NCI-H2171 (cell line): ENCODE data around the gene PSMA4.
"Not testable (repeated sequence)": the region's sequence is repeated elsewhere in the genome, so short reads cannot be mapped to it uniquely, and the experiment has no call there.

Source experiments
- DNase-seq: peaks from one replicate; lab custom pipeline; 2025; lab: John Stamatoyannopoulos, UW

PSMA4 gene

DNA sequence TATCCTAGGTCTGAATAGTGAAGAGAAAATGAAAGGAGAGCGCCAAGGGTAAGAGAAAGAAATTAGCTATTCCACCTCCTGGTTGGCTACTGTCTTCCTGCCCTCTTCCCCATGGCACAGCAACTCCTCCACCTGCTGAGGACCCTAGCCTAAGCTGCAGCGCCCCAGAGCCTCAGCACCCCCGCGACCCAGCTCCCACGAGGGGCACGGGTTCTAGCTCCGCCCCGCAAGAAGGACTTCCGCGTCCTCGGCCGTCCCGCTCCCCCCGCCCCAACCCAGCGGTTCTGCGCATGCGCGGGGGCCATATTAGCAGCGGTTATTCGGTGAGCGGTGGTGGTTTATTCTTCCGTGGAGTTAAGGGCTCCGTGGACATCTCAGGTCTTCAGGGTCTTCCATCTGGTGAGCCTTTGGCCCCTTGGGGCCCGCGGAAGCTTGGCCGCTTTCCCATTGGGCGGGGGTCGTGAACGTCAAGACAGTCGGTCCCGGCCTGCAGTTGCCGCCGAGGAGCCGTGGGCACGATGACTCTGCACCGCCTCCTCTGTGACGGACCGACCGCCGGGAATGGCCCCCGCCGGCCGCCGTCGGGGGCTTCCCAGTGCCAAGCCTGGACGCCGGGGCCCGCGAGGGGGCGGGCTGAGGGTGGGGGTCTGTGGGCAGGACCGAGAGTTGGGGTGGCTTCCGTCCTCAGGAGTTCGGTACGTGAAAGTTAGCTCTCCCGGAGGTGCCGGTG, at the start of gene PSMA4:
Gene PSMA4 (plus strand): TSS at position 304 of the 730 bp plus-strand sequence. CDS start 1,484 bp downstream, outside the sequence.
- DNase-seq: peak; percentile 86

DNA sequence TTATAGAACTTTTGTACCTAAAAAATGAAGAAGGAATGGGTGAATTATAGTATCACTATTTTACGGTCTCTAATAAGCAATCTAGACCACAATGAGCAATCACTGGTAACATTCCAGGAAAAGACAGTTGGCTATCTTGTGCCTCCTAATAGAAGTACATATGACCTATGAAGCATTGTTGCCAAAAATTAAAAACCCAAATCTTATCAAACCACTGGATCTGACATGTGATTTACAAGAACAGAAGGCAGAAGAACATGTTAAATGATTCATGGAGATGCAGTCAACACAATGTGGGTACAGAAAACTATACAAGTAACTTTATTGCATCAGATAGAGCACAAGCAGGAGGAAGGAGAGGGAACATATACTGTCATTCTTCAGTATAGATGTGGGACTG, 47.4 kb upstream of the PSMA4 start:
- DNase-seq: no peak

- DNase-seq: no peak
Observed at GRCh38 chr15:78501857-78502256, 38.4 kb upstream of the PSMA4 start.

- DNase-seq: no peak
Observed at GRCh38 chr15:78502641-78503040, 37.6 kb upstream of the PSMA4 start.

DNA sequence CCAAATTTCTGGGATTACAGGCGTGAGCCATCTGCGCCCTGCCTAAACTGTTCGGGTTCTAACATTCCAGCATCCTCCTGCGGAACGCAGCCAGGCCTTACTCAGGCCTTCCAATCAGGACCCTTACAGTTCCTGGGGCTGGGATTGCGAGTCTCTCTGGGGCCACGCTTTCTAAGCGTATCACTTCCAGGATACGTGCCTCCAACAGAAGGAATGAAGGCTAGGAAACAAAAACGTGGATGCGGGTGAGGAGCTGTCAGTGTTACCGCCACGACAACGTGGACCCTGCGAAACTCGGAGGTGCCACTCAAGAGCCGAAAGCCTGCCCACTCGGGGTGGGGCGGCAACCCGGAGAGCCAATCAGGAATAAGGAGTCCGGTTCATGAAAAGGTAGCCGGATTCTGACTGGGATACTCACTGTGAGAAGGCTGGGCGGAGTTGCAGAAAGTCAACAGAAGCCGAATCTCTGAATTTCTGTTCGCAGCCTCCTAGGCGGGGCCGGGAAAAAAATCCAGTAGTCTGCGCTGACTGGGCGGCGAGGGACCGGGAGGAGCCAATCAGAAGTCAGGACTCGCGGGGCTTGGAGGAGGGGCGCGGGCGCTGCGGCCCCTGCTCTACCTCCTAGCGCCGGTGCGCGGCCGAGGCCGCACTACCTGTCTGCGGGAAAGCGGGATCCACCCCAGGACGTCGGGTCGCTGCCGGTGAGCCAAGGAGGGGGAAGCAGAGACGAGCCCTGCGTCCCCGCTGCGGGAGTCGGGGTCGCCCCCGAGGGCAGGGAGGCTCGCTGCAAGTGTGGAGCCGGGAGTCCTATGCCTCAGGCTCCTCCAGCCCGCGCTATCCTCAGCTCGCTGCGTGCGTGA, 33.0 kb upstream of the PSMA4 start, which contains the start of gene HYKK:
Gene HYKK (plus strand): TSS at position 607 of the 860 bp plus-strand sequence. CDS start 5,512 bp downstream, outside the sequence.
- DNase-seq: peak; percentile 98

DNA sequence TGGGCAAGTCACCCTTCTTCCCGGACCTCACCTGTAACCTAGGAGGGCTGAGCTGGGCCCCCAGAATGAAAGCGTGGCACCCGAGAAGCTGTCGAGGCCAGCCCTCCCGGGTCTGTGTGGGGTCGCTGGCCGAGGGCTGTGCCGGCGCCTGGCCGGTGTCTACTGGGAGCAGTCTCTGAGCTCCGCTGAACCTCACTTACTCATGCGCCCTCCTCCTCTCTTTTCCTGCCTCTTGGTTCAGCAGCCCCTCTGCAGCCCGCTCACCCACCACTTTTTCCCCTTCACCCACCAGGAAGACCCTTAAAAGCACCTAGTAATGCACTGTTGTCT, 32.4 kb upstream of the PSMA4 start:
- DNase-seq: no peak

DNA sequence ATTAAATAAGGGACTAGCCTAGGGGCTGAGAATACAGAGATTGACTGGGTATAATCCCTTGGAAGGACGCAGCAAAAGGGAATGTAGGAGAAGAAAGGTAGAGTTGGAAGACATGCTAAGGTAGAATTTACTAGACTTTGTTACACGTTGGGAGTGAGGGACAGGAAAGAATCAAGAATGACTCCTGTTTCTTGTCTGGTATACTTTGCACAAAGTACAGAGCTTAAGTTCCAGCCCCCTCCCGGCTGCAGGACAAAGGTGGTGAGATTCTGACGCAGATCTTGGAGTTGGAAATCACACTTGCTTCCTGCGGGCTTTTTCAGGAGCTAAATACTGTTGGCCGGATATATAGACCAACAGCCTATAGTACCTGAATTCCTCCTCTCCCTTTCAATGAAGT, 32.0 kb upstream of the PSMA4 start:
- DNase-seq: no peak

- no peak for DNase-seq
Observed at GRCh38 chr15:78509726-78510312, 30.4 kb upstream of the PSMA4 start.

DNA sequence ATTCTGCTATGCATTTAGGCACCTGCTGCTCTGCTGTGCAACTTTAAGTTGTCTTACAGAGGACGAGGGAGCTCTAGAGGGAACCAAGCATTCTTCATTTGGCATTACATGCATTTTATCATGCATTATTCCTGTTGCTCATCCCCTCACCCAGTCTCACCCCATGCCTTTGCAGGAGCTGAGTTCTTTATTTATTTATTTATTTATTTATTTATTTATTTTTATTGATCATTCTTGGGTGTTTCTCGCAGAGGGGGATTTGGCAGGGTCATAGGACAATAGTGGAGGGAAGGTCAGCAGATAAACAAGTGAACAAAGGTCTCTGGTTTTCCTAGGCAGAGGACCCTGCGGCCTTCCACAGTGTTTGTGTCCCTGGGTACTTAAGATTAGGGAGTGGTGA, 20.2 kb upstream of the PSMA4 start:
- not testable (repeated sequence) for DNase-seq

GRCh38 chr15:78524230-78524629, 16.0 kb upstream of the PSMA4 start:
- no peak for DNase-seq

GRCh38 chr15:78527325-78527724, 12.9 kb upstream of the PSMA4 start:
- DNase-seq: no peak

DNA sequence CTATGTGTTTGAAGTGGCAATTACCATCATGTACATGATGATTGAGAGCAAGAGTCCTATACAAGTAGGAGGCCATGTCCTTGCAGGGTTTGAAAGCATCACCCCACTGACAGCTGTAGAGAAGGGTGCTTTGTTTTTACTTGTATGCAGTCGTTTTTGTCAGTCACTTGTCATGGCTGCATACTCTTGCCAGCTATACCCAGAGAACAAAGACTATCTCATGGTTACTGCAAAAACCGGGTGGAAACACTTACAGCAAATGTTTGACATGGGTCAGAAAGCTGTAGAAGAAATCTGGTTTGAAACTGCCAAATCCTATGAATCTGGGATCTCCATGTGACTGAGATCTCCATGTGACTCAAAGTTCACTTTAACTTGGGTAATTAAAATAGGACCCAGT, 6.9 kb upstream of the PSMA4 start:
- no peak for DNase-seq

- DNase-seq: no peak
Observed at GRCh38 chr15:78536134-78536533, 4.1 kb upstream of the PSMA4 start.

DNA sequence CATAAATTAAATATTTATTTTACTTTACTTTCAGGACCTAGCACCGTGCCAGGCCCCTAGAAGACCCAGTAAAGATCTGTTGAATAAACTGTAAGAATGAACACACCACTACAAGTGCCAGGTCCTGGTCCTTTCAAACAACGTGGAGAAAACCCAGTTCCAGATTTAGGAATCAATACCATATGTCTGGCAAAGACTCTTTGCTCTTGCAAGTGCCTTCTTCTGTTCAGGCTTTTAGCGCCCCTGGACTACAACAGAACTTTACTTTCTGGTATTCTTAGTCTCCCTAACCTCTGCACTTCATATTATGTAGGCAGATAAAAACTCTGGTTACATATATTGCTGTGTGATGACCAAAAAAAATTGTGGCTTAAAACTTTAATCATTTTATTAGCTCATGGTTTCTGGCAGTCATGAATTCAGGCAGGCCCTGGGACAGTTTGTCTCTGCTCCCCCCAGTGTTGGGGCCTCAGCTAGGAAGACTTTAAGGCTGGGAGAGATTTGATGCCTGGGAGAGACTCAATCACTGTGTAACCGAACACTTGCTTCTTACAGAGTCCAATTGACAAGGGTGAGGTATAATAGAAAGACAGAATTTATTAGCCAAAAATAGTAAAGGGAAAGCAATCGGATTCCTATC, 2.9 kb upstream of the PSMA4 start:
- no peak for DNase-seq

DNA sequence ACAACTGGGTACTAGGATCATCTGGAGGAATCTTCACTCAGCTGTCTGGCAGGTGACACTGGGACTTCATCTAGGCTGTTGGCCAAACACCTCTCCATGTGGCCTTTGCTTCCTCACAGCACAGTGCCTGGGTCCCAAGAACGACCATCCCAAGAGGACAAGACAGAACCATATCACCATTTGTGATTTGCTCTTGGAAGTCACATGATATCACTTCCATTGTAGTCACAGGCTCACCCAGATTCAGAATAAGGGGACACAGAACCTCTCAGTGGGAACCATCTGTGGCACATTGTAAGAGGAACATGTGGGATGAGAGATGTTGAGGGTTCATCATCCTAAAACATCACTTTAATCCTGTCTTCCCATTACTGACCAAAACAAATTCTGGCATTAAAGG, 1.9 kb upstream of the PSMA4 start:
- no peak for DNase-seq

DNA sequence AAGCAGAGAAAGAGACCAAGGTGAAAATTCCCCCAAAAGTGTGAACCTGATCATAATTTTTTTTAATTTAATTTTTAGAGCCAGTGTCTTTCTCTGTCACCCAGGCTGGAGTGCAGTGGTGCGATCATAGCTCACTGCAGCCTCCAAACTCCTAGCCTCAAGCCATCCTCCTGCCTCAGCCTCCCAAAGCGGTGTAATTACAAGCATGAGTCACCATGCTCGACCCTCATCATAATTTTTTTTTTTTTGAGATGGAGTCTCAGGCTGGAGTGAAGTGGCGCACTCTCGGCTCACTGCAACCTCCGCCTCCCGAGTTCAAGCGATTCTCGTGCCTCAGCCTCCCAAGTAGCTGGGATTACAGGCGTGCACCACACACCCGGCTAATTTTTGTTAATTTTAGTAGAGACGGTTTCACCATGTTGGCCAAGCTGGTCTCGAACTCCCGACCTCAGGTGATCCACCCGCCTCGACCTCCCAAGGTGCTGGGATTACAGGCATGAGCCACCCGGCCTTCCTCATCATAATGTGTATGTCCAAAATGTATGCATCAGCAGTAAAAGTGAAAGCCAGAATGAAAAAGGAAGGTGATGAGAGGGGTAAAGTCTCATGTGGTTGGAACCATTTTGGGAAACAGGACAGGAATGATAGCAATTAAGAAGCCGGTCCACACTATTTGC, 642 bp upstream of the PSMA4 start:
- not testable (repeated sequence) for DNase-seq

DNA sequence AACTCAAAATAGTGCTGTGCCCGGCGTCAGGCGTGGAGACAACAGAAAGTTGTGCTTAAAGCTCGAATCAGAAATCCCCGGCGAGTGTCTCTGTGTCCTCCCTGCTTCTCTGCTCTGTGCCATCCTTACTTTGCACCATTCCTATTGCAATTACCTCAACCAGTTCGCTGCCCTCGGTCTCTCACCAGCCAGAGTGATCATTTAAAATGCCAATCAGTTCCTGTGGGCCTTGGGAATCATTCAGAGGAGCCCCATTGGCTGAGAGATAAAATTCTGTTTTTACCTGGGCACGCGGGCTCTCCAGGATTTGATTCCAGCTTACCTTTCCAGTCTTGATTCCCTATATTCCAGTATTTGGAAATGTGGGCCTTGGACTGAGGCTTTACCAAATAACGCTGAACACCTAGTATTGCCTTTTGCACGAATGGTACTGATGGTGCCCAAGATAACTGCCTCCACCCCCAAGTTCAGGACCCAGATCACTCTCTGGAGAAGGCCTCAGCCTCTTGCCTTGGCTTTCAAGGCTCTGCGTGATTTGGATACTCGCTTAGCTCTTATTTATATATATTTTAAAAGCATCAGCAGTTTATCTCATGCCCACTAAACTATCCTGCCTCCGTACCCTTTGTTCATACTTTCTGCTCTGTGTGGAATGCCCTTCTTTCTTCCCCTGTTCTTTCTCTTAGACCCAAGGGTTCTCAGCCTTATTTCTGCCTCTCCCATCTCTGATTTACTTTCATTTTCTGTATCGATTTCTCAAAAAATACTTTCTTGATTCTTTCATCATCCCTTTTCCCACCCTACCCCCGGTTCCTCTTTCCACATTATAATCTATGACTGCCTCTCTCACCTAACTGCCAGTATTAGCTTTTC, 863 bp downstream of the PSMA4 start:
- DNase-seq: no peak

DNA sequence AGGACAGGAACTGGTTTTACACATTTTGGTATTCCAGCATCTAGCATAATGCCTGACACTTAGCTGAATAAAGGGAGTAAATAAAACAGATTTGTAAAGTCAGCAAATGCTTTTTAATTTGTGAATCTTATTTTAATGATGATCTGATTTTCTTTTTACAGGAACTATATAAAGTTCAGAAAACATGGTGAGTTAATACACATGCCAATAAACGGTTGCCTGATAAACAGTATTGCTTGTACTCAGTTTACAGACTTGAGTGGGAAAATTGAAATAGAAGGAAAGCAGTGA, 1.4 kb downstream of the PSMA4 start:
- no peak for DNase-seq

DNA sequence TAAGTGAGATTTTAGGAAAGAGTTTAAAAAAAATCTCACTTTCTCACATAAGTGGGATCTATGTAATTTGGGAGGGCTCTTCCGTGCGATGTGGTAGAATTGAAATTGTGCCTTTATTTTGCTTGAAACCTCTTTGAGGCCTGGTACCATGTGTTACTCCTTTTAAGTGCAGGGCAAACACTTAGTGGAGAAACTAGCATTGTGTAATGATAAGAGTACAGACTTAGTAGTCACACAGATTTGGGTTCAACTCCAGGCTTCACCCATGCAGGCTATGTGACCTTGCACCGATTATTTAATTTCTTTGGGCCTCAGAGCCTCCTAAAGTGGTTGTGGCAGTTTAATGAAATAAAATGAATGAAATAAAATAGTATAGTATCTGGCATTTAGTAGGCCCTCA, 2.4 kb downstream of the PSMA4 start:
- no peak for DNase-seq

DNA sequence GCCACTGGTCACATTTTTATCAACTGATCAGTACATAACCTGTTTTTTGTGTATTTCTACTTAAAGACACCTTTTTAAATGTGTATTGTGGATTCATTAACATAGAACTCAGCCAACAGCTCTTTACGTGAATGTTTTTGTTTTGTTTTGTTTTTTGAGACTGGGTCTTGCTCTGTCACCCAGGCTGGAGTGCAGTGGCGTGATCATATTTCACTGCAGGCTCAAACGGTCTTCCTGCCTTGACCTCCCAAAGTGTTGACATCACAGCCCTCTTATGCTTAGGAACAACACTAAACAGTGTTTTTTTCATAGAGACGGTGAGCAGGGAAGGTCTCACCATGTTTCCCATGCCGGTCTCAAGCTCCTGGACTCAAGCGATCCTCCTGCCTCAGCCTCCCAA, 9.9 kb downstream of the PSMA4 start:
- no peak for DNase-seq

- no peak for DNase-seq
Observed at GRCh38 chr15:78550815-78551214, 10.6 kb downstream of the PSMA4 start.
